ENCODE data around the gene MAPK14. TPM values are rescaled to one million over a fixed set of nuclear protein-coding genes. Genes with fewer than 3 reads are reported as not detected.
"Not testable (repeated sequence)": the region's sequence is repeated elsewhere in the genome, so short reads cannot be mapped to it uniquely, and the experiment has no call there.

The MAPK14 gene
- total RNA-seq, 1 donor from 2014 or later = 67.9 TPM

- Histone ChIP-seq H3K4me3 (no peak overlapping the region), H3K9me3 (no peaks in the 10 kb centered on the region), H3K27me3 (ENCODE audit: low read depth) (no peaks in the 10 kb centered on the region), H3K27ac (peak overlapping the region; percentile 49), H3K36me3 (no peaks in the 10 kb centered on the region), H3K4me1 (peaks cover 51% of the 10 kb centered on the region)
- DNase-seq = peak; percentile 87
- ATAC-seq = peak; percentile 74 to 86
- TF ChIP-seq CTCF (IDR thresholded peaks at IDR 0.05) = peak; percentile 57
- intact Hi-C loops (cut with DNase I) = no loop called here
Observed at GRCh38 chr6:36123270-36124139, 95.9 kb downstream of the MAPK14 start.

GRCh38 chr6:36124346-36124745, 96.7 kb downstream of the MAPK14 start:
- H3K27ac ChIP-seq; H3K4me3 ChIP-seq; H3K36me3 ChIP-seq; H3K9me3 ChIP-seq; DNase-seq; H3K27me3 ChIP-seq (ENCODE audit: low read depth); intact Hi-C loops (cut with DNase I); ATAC-seq: not testable (repeated sequence)
- H3K4me1 ChIP-seq = peaks cover 53% of the 10 kb centered on the region

GRCh38 chr6:36124881-36125280, 97.3 kb downstream of the MAPK14 start:
- H3K9me3 ChIP-seq = no peaks in the 10 kb centered on the region
- ATAC-seq (peak; percentile 36 to 39), DNase-seq (peak; percentile 80)
- no peaks in the 10 kb centered on the region for H3K36me3 ChIP-seq
- no peaks in the 10 kb centered on the region for H3K27me3 ChIP-seq (ENCODE audit: low read depth)
- H3K4me1 ChIP-seq = peaks cover 58% of the 10 kb centered on the region
- H3K27ac ChIP-seq = no peak overlapping the region
- intact Hi-C loops (cut with DNase I) = no loop called here
- TF ChIP-seq CTCF (IDR thresholded peaks at IDR 0.05) = no peak
- H3K4me3 ChIP-seq = no peak overlapping the region

- peaks cover 57% of the 10 kb centered on the region for H3K4me1 ChIP-seq
- H3K9me3 ChIP-seq = no peaks in the 10 kb centered on the region
- H3K4me3 ChIP-seq = no peak overlapping the region
- no peaks in the 10 kb centered on the region for H3K27me3 ChIP-seq (ENCODE audit: low read depth)
- no peak for ATAC-seq
- no peak overlapping the region for H3K27ac ChIP-seq
- DNase-seq = no peak
- H3K36me3 ChIP-seq = no peaks in the 10 kb centered on the region
- intact Hi-C loops (cut with DNase I) = no loop called here
- TF ChIP-seq CTCF (IDR thresholded peaks at IDR 0.05) = no peak
Observed at GRCh38 chr6:36125575-36125974, 98.0 kb downstream of the MAPK14 start.

- Histone ChIP-seq H3K4me1 (peaks cover 57% of the 10 kb centered on the region), H3K4me3 (no peak overlapping the region), H3K9me3 (no peaks in the 10 kb centered on the region), H3K27ac (no peak overlapping the region), H3K36me3 (no peaks in the 10 kb centered on the region), H3K27me3 (ENCODE audit: low read depth) (no peaks in the 10 kb centered on the region)
- no peak for TF ChIP-seq CTCF (IDR thresholded peaks at IDR 0.05)
- ATAC-seq (no peak), DNase-seq (no peak)
- intact Hi-C loops (cut with DNase I) = no loop called here
Observed at GRCh38 chr6:36126121-36126520, 98.5 kb downstream of the MAPK14 start.
